Activated CD4-positive, alpha-beta T cell treated with anti-CD3 and anti-CD28 coated beads for 24 hours (primary cell): Measurements from ENCODE around the gene SLC8A1.
"Not testable (repeated sequence)": the region's sequence is repeated elsewhere in the genome, so short reads cannot be mapped to it uniquely, and the experiment has no call there.

Source experiments
- DNase-seq, 2 donors: peaks; one replicate each; pipeline ENCODE4 v3.0.0-alpha.2; 2020; ENCODE audit warnings: low read depth in 2 of 2

The SLC8A1 gene

GRCh38 chr2:40109381-40109780 lies 342.5 kb downstream of the SLC8A1 start:
- DNase-seq, result no peak

DNA sequence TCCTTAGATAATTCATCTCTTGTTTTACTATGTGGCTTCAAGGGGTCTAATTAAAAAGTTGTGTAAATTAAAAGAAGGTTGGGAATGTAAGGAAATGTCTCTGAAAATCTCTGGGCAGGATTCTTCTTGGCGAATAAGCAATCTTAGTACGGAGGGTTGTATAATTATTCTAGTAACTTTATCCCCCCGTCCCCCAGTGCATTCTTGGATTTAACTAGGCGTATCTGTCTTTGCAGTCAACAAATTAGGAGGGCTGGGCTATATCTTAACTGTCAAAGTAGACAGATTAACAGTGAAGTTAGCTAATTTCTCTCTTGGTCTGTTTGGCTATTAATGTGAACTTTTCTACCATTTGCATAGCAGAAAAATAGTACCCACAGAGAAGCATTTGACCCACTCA lies 343.0 kb downstream of the SLC8A1 start:
- DNase-seq, result no peak

DNA sequence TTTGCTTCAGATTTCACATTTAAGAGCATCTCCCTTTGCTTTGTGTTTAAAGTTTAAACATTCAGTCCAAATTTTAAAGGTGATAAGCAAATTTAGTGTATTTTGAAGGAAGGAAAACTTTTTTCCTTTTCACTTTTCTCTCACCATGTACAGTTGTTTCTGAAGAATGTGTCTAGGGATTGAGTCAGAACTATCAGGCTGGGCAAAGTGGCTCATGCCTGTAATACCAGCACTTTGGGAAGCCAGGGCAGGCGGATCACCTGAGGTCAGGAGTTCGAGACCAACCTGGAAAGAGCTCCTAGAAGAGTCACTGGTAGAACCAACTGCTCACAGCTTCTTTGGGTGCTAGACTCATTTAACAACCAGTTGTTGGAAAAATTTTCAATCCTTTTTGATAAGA lies 345.8 kb downstream of the SLC8A1 start:
- no peak for DNase-seq

GRCh38 chr2:40105593-40105992 lies 346.3 kb downstream of the SLC8A1 start:
- no peak for DNase-seq

DNA sequence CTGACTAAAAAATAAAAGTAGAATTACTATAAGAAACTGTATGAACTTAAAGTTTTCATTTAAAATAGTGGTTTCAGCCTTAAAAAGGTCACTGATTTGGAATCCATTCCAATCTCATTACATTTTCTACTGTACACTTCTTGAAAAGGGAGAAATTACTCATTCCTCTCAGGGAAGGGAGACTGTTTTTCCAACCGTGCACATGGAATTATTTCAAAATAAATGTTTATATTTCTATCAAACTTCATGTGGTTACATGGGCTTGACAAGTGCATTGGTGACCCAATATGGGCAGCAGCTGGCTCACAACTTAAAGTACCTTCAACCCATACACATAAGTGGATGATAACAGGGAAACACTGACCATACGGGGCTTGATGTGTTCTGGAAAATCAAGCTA lies 348.3 kb downstream of the SLC8A1 start:
- no peak for DNase-seq

GRCh38 chr2:40103163-40103562 lies 348.7 kb downstream of the SLC8A1 start:
- no peak for DNase-seq

DNA sequence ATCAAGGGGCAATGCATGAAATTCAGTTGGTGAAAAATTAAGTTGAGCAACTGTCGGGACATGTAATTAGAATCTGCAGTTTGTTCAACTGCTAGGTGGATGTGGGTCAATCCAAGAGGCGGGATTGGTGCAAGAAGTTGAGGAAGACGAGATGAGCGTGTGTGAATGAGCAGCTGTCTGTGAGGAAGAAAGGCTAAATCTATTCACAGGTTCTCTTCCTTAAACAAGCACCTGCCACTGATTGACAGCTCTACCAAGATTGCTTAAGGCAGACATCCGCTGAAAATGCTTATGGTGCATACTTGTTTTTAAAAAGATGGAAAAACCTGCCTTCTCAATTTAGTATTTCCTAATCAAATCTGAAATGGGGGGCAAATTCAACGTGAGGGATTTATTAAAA lies 349.4 kb downstream of the SLC8A1 start:
- no peak for DNase-seq

GRCh38 chr2:40101131-40101575 lies 350.7 kb downstream of the SLC8A1 start:
- no peak for DNase-seq

GRCh38 chr2:40100676-40101075 lies 351.2 kb downstream of the SLC8A1 start:
- DNase-seq, result no peak

DNA sequence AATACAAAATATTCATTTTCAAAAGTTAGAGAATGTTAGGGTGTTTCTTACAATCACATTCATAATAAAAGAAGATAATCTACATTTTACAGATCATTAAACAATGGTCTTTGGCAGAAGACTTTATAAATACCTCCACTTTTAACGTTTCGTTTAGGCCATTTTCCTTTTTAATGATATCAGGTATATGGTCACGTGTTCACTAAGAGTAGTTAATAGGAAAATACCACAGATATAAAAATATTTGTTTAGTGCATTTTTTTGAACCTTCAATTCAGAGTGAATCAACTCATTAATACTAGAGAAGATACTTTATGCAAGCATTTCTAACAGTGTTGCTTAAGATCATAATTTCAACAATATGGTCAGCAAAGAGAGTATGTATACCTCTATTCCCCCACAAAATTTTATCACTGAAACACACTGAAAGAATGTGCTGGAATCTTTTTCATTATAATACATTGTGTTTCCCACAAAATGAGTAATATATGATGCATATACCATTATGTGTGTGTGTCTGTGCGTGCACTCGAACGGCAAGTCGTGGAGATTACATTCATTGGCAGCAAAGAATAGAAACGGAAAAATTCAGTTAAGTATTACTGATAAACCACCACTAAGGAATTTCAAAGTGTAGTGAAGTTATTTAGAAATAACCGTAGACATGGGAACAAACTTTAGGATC lies 353.0 kb downstream of the SLC8A1 start:
- DNase-seq, result no peak

DNA sequence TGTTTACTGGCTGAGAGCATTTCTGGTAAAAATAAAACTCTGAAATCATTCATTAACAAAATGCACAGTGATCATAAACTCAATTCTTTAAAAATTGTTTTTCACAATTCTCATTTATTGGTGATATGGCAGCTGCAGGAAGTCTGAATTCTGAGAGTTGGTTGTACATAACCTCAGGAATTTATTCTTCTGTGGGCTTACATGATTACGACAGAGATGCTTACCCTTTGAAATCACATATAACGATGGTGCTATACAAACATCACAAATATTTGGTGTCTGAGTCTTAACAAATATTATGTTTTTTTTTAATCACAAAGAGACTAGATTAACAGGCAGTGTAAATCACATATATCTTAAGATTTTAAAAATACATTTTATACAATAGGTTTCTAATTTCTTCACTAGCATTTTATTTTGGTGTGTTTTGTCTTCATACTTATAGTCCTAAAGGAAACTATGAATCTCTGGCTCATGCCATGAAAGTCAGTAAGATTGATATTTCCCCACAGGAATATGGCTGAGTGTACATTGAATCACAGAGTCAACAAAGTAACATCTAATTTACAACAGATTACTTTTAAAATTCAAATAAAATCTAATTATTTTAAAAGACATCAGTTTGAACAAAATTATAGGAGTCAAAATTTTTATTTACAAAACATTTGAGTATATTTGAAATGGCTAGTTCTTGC lies 354.1 kb downstream of the SLC8A1 start:
- DNase-seq, result no peak

DNA sequence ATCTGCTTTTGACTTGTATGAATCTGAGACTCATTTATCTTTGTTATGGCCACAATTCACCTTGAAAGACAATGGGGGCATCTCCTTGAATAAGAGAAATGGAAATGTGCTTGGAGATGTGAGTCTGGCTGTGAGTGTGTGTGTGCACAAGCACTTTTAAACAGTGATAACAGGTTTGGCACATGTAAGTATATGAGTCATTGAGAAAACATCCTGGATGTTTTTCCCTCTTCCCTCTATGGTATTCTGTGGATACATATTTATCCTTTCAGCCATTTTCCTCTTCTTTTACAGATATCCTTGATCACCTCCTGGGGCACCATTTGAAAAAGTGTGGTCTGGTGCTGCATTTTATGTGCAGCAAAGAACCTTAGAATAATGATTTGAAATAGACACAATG lies 355.5 kb downstream of the SLC8A1 start:
- no peak for DNase-seq

GRCh38 chr2:40095000-40095399 lies 356.9 kb downstream of the SLC8A1 start:
- no peak for DNase-seq

DNA sequence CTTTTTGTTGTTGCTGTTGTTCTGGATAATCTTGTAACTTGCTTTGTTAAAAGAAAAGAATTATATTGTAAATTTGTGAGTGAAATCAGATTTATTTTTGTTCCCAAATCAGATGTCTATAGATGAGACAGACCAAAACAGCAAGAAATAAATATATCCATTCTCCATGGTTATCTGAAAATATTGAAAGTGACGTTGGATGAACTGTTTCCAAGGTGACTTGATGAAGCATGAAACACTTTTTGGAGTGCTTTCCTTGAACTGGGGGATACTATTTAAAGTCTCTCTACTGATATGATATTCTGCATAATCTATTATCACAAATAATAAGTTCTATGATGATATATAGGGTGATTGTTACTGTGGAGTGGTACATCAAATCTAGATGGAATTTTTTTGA lies 357.4 kb downstream of the SLC8A1 start:
- no peak for DNase-seq

DNA sequence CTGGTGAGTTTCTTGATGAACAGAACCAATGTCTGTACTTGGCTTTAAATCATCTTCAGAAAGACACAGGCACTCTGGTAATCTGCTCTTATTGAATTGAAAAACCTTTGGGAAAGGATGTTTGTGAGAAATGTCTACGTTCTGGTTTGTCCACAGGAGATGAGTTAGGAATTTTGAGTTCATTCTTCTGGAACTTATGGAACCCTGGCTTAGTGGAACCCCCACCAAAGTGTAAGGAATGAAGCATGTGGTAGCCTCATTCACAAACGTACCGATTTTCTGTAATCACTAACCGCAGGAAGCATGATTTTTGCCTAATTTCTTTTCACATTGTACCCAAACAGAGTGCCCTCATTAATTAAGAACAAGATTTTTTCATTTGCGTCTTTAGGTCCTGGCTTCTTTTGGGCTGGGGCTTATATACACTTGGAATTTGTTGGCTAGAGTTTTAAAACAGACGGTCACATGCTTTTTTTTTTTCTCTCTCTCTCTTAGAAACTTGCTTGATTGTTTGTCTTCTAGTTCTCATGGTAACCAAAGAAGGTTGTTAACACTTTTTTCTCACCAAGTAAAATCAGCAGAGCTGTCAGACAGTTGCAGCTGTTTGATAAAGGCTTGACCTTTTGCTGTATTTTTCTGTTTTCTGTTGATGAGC lies 358.7 kb downstream of the SLC8A1 start:
- no peak for DNase-seq

DNA sequence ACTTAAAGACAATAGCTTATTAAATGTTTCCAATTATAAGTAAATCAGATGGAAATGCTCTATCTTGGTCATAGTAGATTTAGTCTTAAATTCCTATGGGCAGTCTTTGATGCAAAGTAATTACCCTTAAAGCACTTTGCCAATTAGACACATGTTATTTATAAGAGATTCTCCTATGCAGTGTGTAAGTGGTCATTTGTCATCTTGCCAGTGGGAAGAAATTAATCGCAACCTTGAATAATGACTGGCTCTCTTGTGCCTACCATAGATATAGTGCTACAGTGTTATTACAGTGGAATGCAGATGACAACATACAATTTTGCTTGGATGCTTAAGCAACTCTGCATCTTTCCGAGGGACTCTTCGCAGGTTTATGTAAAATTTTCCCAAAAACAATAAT lies 361.8 kb downstream of the SLC8A1 start:
- DNase-seq, result no peak

DNA sequence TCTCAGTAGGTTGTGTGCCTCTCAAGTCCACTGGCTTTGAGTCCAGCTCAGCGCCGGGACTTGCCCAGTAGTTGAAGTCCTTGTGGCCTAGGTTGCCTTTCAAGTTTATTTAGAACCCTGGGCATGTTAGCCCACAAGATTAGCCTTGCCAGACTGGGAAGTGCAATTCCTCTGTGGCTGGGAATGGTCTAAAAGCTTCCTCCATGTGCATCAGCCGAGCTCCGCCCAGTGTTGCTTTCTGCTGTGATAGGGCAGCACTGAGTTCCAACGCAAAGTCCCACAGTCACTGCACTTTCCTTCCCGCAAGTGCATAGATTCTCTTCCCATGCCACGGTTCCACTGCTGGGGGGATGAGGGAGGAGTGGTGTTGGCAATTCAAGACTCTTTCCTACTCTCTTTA lies 364.0 kb downstream of the SLC8A1 start:
- DNase-seq, result no peak

GRCh38 chr2:40087434-40087833 lies 364.5 kb downstream of the SLC8A1 start:
- no peak for DNase-seq

- no peak for DNase-seq
Measured at GRCh38 chr2:40085786-40086185, 366.1 kb downstream of the SLC8A1 start.

DNA sequence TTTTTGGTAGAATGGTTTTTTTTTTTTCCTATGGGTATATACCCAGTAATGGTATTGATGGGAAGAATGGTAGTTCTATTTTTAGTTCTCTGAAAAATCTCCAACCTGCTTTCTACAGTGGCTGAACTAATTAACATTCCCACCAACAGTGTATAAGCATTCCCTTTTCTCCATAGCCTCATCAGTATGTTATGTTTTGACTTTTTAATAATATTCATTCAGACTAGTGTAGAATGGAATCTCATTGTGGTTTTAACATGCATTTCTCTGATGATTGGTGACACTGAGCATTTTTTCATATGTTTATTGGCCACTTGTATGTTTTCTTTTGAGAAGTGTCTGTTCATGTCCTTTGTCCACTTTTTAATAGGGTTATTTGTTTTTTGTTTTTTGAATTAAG lies 378.6 kb downstream of the SLC8A1 start:
- DNase-seq, result not testable (repeated sequence)

DNA sequence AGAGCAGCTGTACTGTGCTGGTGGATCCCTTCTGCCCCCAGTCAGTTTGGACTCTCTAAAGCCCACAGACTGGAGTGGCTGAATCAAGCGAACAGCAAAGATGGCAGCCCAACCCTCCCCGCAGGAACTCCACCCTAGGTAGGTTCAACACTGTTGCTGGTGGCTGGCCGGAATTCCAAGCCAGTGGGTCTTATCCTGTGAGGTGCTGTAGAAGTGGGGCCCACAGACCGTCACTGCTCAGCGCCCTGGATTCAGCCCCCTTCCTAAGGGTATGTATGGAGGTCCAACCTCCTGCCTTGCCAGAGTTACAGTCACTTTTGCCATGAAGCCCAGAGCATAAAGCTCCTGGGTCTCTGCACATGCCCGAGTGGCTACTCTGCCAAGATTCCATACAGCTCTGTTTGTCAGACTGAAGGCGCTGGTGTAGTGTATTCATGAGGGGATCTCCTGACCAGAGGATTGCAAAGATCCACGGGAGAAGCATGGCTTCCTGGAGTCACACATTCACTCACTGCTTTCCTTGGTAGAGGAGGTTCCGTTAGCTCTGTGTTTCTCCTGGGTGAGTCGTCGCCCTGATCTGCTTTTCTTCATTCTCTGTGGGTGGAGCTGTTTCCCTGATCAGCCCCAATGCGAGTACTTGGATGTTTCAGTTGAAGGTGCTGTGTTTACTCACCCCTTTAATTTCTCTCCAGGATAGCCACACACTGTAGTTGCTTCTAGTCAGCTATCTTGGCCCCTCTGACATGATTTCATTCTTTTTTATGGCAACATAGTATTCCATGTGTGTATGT lies 379.3 kb downstream of the SLC8A1 start:
- DNase-seq, result no peak

GRCh38 chr2:40062381-40062780 lies 389.5 kb downstream of the SLC8A1 start:
- no peak for DNase-seq
